Liver (tissue), 3 donors: Measurements from ENCODE around the gene OMP.

ENCODE experiments used
- CTCF ChIP-seq: fragments of 150-350 bp; IDR thresholded peaks from 2 replicates; pipeline ENCODE4 v1.5.1; 2017; ENCODE audit warnings: improper control_type of control experiment, low read depth, low read length; ENCODE audit not compliant: missing input control
- FOXA1 ChIP-seq: IDR thresholded peaks from 2 replicates; pipeline ENCODE4 v1.6.1; 2016; ENCODE audit warnings: antibody characterized with exemption
- RAD21 ChIP-seq, 2 donors: IDR thresholded peaks; 2 replicates each; pipeline ENCODE4 v1.6.1; 2016; ENCODE audit warnings: antibody characterized with exemption in 2 of 2, mild to moderate bottlenecking in 2 of 2
- TF ChIP-seq, protein P1 (sequence below): IDR thresholded peaks from 2 replicates; pipeline ENCODE4 v1.6.1; 2016; ENCODE audit warnings: antibody characterized with exemption
- donor health status: healthy.
- donor health status: healthy.

- TF ChIP-seq CTCF (no peak), FOXA1 (no peak), RAD21 (IDR thresholded peaks at IDR 0.05) (no peak)
- TF ChIP-seq, protein P1, sequence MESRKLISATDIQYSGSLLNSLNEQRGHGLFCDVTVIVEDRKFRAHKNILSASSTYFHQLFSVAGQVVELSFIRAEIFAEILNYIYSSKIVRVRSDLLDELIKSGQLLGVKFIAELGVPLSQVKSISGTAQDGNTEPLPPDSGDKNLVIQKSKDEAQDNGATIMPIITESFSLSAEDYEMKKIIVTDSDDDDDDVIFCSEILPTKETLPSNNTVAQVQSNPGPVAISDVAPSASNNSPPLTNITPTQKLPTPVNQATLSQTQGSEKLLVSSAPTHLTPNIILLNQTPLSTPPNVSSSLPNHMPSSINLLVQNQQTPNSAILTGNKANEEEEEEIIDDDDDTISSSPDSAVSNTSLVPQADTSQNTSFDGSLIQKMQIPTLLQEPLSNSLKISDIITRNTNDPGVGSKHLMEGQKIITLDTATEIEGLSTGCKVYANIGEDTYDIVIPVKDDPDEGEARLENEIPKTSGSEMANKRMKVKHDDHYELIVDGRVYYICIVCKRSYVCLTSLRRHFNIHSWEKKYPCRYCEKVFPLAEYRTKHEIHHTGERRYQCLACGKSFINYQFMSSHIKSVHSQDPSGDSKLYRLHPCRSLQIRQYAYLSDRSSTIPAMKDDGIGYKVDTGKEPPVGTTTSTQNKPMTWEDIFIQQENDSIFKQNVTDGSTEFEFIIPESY = no peak
Observed at GRCh38 chr11:77136074-77136473, 33.4 kb downstream of the OMP start.
